ENCODE results near the gene KRTAP10-2.

The KRTAP10-2 gene

DNA sequence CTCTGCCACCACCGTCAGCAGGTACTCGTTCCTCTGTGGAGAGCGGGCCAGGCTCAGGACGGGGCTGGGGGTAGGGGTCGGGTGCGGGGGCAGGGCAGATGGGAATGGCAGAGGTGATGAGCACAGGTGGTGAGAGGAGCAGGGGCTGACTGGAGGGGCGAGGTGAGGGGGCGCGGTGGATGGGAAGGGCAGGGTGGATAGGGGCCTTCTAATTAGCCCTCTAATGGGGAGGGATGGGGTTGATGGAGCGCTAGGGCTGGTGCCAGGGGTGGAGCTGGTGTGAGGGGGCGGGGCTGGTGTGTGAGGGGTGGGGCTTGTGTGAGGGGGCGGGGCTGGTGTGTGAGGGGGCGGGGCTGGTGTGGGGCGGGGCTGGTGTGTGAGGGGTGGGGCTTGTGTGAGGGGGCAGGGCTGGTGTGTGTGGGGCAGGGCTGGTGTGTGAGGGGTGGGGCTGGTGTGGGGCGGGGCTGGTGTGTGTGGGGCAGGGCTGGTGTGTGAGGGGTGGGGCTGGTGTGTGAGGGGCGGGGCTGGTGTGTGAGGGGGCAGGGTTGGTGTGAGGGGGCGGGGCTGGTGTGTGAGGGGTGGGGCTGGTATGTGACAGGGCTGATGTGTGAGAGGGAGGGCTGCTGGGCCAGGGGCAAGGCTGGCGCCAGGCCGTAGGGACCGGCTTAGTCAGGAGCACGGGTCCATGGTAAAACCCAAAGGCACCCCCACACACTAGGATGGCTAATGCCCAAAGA, 17.2 kb downstream of the KRTAP10-2 start:
- peak in 1 of 2 experiments; percentile 64 for DNase-seq (ENCODE audit: low read depth in 1 of 2, low spot score in 1 of 2)

DNA sequence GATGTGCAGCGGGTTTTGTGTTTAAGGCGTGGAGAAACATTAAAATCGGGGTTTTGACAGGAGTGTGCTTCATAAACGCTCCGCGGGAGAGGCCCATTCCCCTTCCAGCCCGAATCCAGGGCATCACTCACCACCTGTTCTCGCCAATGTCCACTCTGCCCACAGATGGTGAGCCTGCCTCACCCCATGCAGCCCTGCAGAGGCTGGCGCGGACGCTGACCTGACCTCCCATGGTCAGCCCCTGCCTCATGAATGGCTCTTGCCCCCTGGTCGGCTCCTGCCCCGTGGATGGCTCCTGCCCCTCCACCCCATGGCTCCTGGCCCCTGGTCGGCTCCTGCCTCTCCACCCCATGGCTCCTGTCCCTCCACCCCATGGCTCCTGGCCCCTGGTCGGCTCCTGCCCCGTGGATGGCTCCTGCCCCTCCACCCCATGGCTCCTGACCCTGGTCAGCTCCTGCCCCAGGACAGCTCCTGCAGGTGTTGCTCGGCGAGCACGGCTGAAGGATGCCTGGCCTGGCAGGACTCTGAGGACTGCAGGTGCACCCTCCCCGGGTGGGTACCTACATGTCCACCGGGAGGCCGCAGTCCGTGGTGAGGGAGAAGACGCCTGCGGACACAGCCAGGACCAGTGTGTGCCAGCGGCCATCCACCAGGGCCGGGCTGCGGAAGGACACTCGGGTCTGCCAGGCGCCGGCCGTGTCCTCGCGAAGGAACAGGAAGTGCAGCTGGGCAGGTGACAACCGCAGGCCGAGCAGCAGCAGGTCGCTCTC, 18.0 kb downstream of the KRTAP10-2 start:
- TF ChIP-seq JUND (IDR thresholded peaks at IDR 0.05; ENCODE audit: low read depth), result no peak
- DNase-seq (ENCODE audit: low read depth in 1 of 2, low spot score in 1 of 2), result no peak
- in situ Hi-C loops (cut with HindIII; ENCODE audit: low pct_unique_long_range_greater_than_20kb, low sequenced_read_pairs), result no loop called here

More for the DNA sequence above, 17.2 kb downstream of the KRTAP10-2 start:
- TF ChIP-seq JUND (IDR thresholded peaks at IDR 0.05; ENCODE audit: low read depth), result no peak
- in situ Hi-C loops (cut with HindIII; ENCODE audit: low pct_unique_long_range_greater_than_20kb, low sequenced_read_pairs), result no loop called here

DNA sequence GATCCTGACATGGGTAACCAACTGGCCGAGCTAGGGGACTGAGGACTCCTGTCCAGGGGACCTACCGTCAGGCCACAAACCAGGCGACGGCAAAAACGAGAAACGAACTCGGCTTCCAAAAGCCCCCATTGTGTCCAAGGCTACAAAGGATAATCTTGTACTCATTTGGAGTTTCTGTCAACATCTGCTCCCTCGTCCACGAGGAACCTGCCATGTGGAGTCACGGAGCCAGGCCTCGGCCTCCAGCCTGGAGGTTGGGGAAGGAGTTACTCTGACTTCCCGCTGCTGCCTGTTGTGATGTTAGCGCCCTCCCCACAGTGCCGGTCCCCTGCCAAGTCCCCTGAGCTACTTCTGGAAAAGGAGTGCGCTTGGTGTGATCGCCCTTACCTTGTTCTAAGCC, 18.6 kb downstream of the KRTAP10-2 start:
- TF ChIP-seq JUND (IDR thresholded peaks at IDR 0.05; ENCODE audit: low read depth), result no peak
- in situ Hi-C loops (cut with HindIII; ENCODE audit: low pct_unique_long_range_greater_than_20kb, low sequenced_read_pairs), result no loop called here
- DNase-seq (ENCODE audit: low read depth in 1 of 2, low spot score in 1 of 2), result no peak

DNA sequence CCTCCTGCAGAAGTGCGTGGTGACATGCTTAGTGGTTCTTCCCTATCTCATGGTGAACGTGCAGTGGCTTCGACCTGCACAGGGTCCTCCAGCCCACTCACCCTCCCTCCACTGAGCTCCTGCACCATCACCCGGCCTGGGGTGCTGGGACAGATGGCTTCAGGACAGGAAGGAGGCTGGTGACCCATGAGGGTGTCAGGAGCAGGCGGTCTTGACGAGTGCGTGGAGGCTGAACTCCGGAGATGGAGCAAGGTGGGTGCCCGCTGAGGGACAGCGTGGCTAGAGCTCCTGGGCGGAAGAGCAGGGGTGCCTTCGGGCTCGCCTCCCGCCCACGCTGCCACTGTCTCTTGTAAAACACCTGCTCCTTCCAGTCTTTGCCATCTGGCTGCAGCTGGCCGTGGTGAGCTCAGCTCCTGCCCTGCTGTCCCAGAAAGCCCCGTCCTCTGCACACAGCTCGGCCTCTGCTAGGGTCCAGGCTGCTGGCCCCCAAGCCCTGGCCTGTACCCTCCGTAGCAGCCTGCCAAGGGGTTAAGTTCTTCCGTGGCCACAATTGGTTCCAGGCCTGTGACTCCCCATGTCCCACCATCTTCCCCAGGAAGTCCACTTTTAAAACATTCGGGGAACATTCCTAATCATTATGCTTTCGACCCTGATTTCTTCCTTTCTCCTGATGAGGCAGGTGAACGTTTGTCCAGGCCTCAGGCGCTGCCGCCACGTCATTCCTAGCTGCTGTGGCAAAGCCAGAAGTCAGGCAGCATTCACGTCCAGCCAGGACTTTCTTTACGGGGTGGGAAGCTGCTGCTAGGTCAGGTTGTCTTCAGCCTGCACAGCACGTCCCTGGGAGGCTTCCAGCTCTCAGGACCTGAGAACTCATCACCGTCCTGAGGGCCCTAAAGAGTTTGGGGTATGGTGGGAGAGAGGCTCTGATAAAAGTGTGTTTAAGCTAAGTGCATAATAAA, 19.4 kb downstream of the KRTAP10-2 start:
- no peak for DNase-seq (ENCODE audit: low read depth in 1 of 2, low spot score in 1 of 2)
- in situ Hi-C loops (cut with HindIII; ENCODE audit: low pct_unique_long_range_greater_than_20kb, low sequenced_read_pairs), result no loop called here
- TF ChIP-seq JUND (IDR thresholded peaks at IDR 0.05; ENCODE audit: low read depth), result no peak

DNA sequence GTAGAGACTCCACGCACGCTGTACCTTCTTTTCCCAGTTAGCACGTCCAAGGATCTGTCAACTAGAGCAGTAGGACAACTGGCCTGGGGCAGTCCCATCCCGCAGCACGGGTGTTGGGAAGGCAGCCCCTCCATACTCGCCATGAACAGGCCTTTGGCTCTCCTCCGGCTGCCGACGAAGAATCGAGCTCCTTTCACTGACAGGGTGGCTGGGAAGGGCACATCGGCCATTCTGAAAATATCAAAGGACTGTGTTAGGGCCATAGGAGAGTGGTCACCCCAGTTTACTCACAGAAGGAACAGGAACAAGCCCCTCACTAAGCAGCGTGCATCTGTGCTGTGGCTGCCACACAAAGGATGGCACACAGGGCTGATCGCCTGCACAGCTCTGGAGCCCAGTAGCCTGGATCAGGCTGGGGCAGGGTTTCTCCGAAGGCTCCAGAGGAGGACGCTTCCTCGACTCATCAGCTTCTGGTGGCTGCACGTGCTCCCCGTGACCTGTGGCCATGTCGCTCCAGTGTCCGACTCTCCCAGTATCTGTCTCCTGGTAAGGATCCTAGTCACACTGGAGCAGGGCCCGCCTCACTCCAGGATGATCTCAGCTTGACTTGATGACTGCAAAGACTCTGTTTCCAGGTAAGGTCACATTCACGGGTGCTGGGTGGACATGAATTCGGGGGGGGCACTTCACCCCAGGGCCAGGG, 20.3 kb downstream of the KRTAP10-2 start:
- in situ Hi-C loops (cut with HindIII; ENCODE audit: low pct_unique_long_range_greater_than_20kb, low sequenced_read_pairs), result no loop called here
- no peak for TF ChIP-seq JUND (IDR thresholded peaks at IDR 0.05; ENCODE audit: low read depth)
- DNase-seq (ENCODE audit: low read depth in 1 of 2, low spot score in 1 of 2), result no peak

DNA sequence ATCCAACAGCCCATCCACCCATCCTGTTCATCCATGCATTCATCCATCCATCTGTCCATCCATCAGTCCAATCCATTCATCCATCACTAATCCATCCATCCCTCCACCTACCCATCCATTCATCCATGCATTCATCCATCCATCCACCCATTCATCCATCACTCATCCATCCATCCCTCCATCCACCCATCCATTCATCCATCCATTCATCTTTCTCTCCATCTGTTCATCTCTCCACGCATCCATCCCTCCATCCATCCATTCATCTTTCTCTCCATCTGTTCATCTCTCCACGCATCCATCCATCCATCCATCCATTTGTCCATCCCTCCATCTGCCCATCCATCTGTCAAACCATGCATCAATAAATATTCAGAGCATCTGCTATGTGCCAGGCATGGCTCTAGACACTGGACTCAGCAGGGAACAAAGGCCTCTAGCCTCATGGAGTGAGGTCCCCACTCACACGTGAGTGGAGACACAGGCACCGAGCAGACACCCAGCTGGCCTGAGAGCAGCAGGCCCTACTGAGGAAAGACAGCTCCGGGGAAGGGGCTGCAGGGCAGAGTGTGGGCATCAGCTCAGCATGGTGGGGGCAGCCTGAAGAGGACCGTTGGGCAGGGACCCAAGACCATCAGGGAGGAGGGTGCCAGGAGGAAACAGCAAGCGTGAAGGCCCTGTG, 20.9 kb downstream of the KRTAP10-2 start:
- DNase-seq (ENCODE audit: low read depth in 1 of 2, low spot score in 1 of 2), result no peak
- TF ChIP-seq JUND (IDR thresholded peaks at IDR 0.05; ENCODE audit: low read depth), result no peak
- in situ Hi-C loops (cut with HindIII; ENCODE audit: low pct_unique_long_range_greater_than_20kb, low sequenced_read_pairs), result no loop called here

DNA sequence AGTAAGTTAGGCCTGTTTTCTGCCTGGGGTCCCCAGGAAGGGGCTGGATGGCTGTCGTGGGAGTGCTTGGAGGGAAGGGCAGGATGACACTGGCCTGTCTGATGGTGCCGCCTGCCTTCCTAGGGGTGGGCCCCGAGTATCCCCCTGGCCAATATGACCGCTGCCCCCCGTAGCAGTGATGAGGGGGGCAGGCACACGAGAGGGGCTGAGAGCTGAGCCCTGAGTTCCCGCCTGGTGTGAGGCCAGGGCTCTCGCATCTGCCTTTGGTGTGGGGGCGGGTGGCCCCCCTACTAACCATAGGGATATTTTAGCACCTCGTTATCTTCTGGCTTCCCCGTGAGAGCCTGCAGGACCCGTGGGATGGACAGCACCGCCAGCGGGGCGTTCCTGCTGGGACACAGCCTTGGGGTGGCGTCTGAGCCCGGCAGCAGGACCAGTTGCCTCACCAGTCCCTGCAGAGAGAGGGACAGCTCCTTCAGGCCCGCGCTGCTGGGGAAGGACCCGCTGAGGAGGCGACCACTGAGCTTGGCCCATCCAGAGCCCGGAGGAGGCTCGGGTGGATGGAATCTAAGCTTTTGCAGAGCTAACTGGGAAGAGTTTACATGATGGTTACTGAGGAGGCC, 21.7 kb downstream of the KRTAP10-2 start:
- no peak for DNase-seq (ENCODE audit: low read depth in 1 of 2, low spot score in 1 of 2)
- in situ Hi-C loops (cut with HindIII; ENCODE audit: low pct_unique_long_range_greater_than_20kb, low sequenced_read_pairs), result no loop called here
- no peak for TF ChIP-seq JUND (IDR thresholded peaks at IDR 0.05; ENCODE audit: low read depth)

DNA sequence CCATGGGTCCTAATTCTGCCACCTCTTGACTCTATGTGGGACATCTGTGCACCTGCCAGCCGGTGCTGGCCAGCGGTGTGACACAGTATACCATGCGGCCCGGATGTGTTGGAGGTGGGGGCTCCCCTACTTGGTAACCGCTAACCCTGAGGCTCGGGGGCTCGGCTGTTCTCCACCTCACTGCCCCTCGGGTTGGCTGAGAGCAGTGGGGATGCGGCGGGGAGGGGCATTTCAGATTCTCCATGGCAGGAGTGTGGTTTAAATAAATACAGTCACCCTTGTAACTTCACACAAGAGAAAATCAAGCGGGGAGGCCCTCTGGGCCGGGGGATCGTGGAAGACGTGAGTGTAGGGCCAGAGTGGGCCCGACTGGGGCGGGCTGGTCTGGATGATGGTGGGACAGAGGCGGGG, 22.3 kb downstream of the KRTAP10-2 start:
- no peak for DNase-seq (ENCODE audit: low read depth in 1 of 2, low spot score in 1 of 2)
- no peak for TF ChIP-seq JUND (IDR thresholded peaks at IDR 0.05; ENCODE audit: low read depth)
- in situ Hi-C loops (cut with HindIII; ENCODE audit: low pct_unique_long_range_greater_than_20kb, low sequenced_read_pairs), result no loop called here

DNA sequence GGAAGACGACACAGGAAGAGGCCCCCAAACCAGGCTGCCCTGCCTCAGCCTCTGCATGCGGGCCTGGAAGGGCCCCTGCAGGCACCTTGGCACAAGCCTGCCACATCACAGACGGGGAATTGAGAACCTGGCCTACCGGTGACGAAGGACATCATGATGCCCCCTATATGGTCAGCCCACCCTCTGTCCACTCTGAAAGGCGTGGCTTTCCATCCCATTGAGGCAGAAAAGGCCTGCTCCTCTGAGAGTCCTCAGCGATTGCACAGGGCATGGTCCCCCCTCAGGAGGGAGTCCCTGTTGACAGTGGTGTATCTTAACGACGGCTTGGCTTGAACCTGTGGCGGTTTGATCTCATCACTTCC, 22.7 kb downstream of the KRTAP10-2 start:
- no peak for TF ChIP-seq JUND (IDR thresholded peaks at IDR 0.05; ENCODE audit: low read depth)
- in situ Hi-C loops (cut with HindIII; ENCODE audit: low pct_unique_long_range_greater_than_20kb, low sequenced_read_pairs), result no loop called here
- no peak for DNase-seq (ENCODE audit: low read depth in 1 of 2, low spot score in 1 of 2)

DNA sequence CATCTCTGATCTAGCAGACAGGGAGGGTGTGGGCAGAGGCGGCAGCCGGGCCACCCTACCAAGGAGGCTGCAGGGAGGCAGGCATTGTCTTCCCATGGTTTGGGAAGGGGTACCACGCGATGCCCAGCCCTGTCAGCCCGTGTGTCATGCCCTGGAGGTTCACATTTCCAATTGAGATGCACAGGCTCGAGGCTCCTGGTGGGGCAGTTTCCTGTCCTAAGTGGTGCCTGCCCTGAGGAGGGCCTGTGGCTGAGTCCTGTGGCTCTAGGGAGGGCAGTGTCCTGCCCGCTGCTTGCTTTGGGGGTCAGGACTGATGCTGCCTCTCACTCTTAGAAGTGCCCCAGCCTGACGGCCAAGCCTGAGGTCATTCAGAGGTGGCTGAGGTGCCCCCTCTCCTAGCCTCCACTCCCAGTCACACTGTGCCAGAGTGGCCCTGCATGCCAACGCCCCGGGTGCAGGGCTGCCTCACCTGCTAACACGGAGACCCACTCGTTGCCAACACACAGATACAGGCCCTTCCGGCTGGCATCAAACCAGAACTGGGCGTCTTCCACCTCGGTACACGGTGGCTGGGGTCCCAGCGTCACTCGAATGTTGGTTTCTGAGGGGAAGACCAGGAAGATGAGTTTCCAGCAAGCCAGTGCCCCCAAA, 23.2 kb downstream of the KRTAP10-2 start:
- TF ChIP-seq JUND (IDR thresholded peaks at IDR 0.05; ENCODE audit: low read depth), result no peak
- in situ Hi-C loops (cut with HindIII; ENCODE audit: low pct_unique_long_range_greater_than_20kb, low sequenced_read_pairs), result no loop called here
- DNase-seq (ENCODE audit: low read depth in 1 of 2, low spot score in 1 of 2), result no peak

Measured in T47D (cell line).